OCI-LY7 (cell line): ENCODE results near the gene TMEM131L.

Experiments used
- EZH2phosphoT487 ChIP-seq: fragments of 200-600 bp; sonication (generic); IDR thresholded peaks from 2 replicates; pipeline ENCODE4 v1.6.1; 2018; ENCODE audit warnings: low read depth, borderline replicate concordance, mild to moderate bottlenecking, mixed run types, antibody characterized with exemption, low read length, moderate library complexity, mixed read lengths
- TF ChIP-seq, protein P1 (sequence below): fragments of 200-600 bp; sonication (generic); conservative IDR thresholded peaks from 2 replicates; pipeline ENCODE4 v1.5.1; 2014; ENCODE audit warnings: mild to moderate bottlenecking, antibody characterized with exemption, low read length, moderate library complexity, mixed read lengths

- TF ChIP-seq, protein P1, sequence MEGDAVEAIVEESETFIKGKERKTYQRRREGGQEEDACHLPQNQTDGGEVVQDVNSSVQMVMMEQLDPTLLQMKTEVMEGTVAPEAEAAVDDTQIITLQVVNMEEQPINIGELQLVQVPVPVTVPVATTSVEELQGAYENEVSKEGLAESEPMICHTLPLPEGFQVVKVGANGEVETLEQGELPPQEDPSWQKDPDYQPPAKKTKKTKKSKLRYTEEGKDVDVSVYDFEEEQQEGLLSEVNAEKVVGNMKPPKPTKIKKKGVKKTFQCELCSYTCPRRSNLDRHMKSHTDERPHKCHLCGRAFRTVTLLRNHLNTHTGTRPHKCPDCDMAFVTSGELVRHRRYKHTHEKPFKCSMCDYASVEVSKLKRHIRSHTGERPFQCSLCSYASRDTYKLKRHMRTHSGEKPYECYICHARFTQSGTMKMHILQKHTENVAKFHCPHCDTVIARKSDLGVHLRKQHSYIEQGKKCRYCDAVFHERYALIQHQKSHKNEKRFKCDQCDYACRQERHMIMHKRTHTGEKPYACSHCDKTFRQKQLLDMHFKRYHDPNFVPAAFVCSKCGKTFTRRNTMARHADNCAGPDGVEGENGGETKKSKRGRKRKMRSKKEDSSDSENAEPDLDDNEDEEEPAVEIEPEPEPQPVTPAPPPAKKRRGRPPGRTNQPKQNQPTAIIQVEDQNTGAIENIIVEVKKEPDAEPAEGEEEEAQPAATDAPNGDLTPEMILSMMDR = 0 out of 2 replicates have a peak, but pooled peaks have one; percentile 37
- no peak for TF ChIP-seq EZH2phosphoT487
These were observed 69.8 kb downstream of the TMEM131L start for GRCh38 chr4:153535772-153536513.
